HEK293 (cell line): Measurements from ENCODE around the gene EFCAB14.

Experiments
- CTCF ChIA-PET: fragments of 350-600 bp; formaldehyde crosslinking; extraction: SDS; loops from one replicate; lab custom pipeline; 2021; ENCODE audit warnings: antibody characterized with exemption; lab: Yijun Ruan, JAX
- POLR2A ChIA-PET: fragments of 300-600 bp; formaldehyde crosslinking; extraction: SDS; loops from one replicate; lab custom pipeline; 2020; ENCODE audit warnings: antibody characterized with exemption, inconsistent platforms; lab: Yijun Ruan, JAX
- H3K27ac ChIP-seq: fragments of 200-500 bp; sonication (Bioruptor generic); 2 replicates; pipeline ENCODE4 v1.5.1; 2014; ENCODE audit warnings: low read depth, low read length, control low read depth, inconsistent platforms; ENCODE audit errors: extremely low read depth
- H3K36me3 ChIP-seq, 2 experiments: fragments of 200-500 bp in 1 of 2; sonication (Bioruptor generic) in 1 of 2; 1 replicate in 1 of 2; 2 replicates in 1 of 2; pipeline ENCODE4 v1.5.1; 2014 to 2017; ENCODE audit warnings: inconsistent platforms in 2 of 2, low read length in 2 of 2; ENCODE audit not compliant: control insufficient read depth in 2 of 2, insufficient read depth in 1 of 2
- H3K4me1 ChIP-seq: fragments of 200-500 bp; sonication (Bioruptor generic); 2 replicates; pipeline ENCODE4 v1.5.1; 2014; ENCODE audit warnings: mild to moderate bottlenecking, low read length, inconsistent platforms; ENCODE audit not compliant: control insufficient read depth, insufficient read depth
- H3K4me3 ChIP-seq: 2 replicates; pipeline ENCODE4 v1.5.1; 2011; ENCODE audit warnings: low read depth, mild to moderate bottlenecking, control low read depth, low read length, moderate library complexity
- H3K9me3 ChIP-seq: fragments of 200-500 bp; sonication (Bioruptor generic); 2 replicates; pipeline ENCODE4 v1.5.1; 2014; ENCODE audit warnings: low read depth, low read length, inconsistent platforms; ENCODE audit not compliant: control insufficient read depth, insufficient read depth
- HOXC10 ChIP-seq: sonication (generic); formaldehyde crosslinking; IDR thresholded peaks from 2 replicates; pipeline ENCODE4 v1.8.1; 2023; ENCODE audit warnings: mild to moderate bottlenecking, missing genetic modification reagents
- INSM2 ChIP-seq: fragments of 450-650 bp; formaldehyde crosslinking; IDR thresholded peaks from 2 replicates; pipeline ENCODE4 v1.5.1; 2016; ENCODE audit warnings: missing biosample characterization, missing genetic modification characterization
- KLF10 ChIP-seq: fragments of 450-650 bp; IDR thresholded peaks from 2 replicates; pipeline ENCODE4 v1.5.1; 2018; ENCODE audit warnings: missing biosample characterization, mild to moderate bottlenecking, missing genetic modification characterization
- KLF17 ChIP-seq: fragments of 450-650 bp; formaldehyde crosslinking; IDR thresholded peaks from 2 replicates; pipeline ENCODE4 v1.5.1; 2016; ENCODE audit warnings: missing biosample characterization, missing genetic modification characterization
- PATZ1 ChIP-seq: fragments of 450-650 bp; formaldehyde crosslinking; IDR thresholded peaks from 2 replicates; pipeline ENCODE4 v1.5.1; 2016; ENCODE audit warnings: missing biosample characterization, missing genetic modification characterization
- ZBTB1 ChIP-seq: fragments of 450-650 bp; formaldehyde crosslinking; IDR thresholded peaks from 2 replicates; pipeline ENCODE4 v1.5.1; 2016; ENCODE audit warnings: missing biosample characterization, missing genetic modification characterization
- ZBTB48 ChIP-seq: fragments of 450-650 bp; formaldehyde crosslinking; IDR thresholded peaks from 2 replicates; pipeline ENCODE4 v1.5.1; 2016; ENCODE audit warnings: missing biosample characterization, missing genetic modification characterization
- ZEB2 ChIP-seq: fragments of 450-650 bp; formaldehyde crosslinking; IDR thresholded peaks from 2 replicates; pipeline ENCODE4 v1.5.1; 2016; ENCODE audit warnings: missing biosample characterization, missing genetic modification characterization
- ZNF112 ChIP-seq: fragments of 450-650 bp; formaldehyde crosslinking; IDR thresholded peaks from 2 replicates; pipeline ENCODE4 v1.5.0; 2017; ENCODE audit warnings: missing biosample characterization, missing genetic modification characterization
- ZNF155 ChIP-seq: fragments of 450-650 bp; formaldehyde crosslinking; IDR thresholded peaks from 2 replicates; pipeline ENCODE4 v1.5.1; 2016; ENCODE audit warnings: missing biosample characterization, missing genetic modification characterization
- ZNF19 ChIP-seq: fragments of 450-650 bp; formaldehyde crosslinking; IDR thresholded peaks from 2 replicates; pipeline ENCODE4; 2016; ENCODE audit warnings: missing biosample characterization, missing genetic modification characterization, low read depth
- ZNF211 ChIP-seq: fragments of 450-650 bp; formaldehyde crosslinking; IDR thresholded peaks from 2 replicates; pipeline ENCODE4 v1.5.1; 2016; ENCODE audit warnings: low read depth, missing biosample characterization, missing genetic modification characterization
- ZNF214 ChIP-seq: fragments of 450-650 bp; formaldehyde crosslinking; IDR thresholded peaks from 2 replicates; pipeline ENCODE4 v1.5.1; 2017; ENCODE audit warnings: missing biosample characterization, mild to moderate bottlenecking, missing genetic modification characterization, borderline replicate concordance
- ZNF292 ChIP-seq: fragments of 450-650 bp; formaldehyde crosslinking; IDR thresholded peaks from 2 replicates; pipeline ENCODE4 v1.5.1; 2016; ENCODE audit warnings: low read depth, missing biosample characterization, missing genetic modification characterization, borderline replicate concordance
- ZNF571 ChIP-seq: fragments of 450-650 bp; formaldehyde crosslinking; IDR thresholded peaks from 2 replicates; pipeline ENCODE4 v1.5.0; 2017; ENCODE audit warnings: missing biosample characterization, missing genetic modification characterization
- ZNF610 ChIP-seq: fragments of 450-650 bp; formaldehyde crosslinking; IDR thresholded peaks from 2 replicates; pipeline ENCODE4 v1.5.1; 2016; ENCODE audit warnings: missing biosample characterization, missing genetic modification characterization, borderline replicate concordance
- ZNF639 ChIP-seq: fragments of 450-650 bp; formaldehyde crosslinking; IDR thresholded peaks from 2 replicates; pipeline ENCODE4 v1.5.1; 2016; ENCODE audit warnings: missing biosample characterization, missing genetic modification characterization
- ZNF658 ChIP-seq: fragments of 450-650 bp; formaldehyde crosslinking; IDR thresholded peaks from 2 replicates; pipeline ENCODE4; 2016; ENCODE audit warnings: missing biosample characterization, missing genetic modification characterization
- ZNF776 ChIP-seq: fragments of 450-650 bp; formaldehyde crosslinking; IDR thresholded peaks from 2 replicates; pipeline ENCODE4 v1.5.0; 2017; ENCODE audit warnings: missing biosample characterization, missing genetic modification characterization, borderline replicate concordance
- ZNF785 ChIP-seq: fragments of 450-650 bp; formaldehyde crosslinking; IDR thresholded peaks from 2 replicates; pipeline ENCODE4 v1.5.1; 2016; ENCODE audit warnings: missing biosample characterization, missing genetic modification characterization

EFCAB14 gene

GRCh38 chr1:46667782-46668760 is 50.8 kb downstream of the EFCAB14 start, which contains the start of gene ATPAF1 (continued):
- TF ChIP-seq PATZ1 (tag by site-specific recombination) (peak; percentile 58; the same call in 1 of the 2 replicates), KLF10 (tag by site-specific recombination) (peak; percentile 51; the same call in 1 of the 2 replicates)
- TF ChIP-seq, all 188 proteins: peak for 39

- H3K4me1 ChIP-seq = no peaks in the 10 kb centered on the region
- peaks cover 7 to 37% of the 10 kb centered on the region in 2 experiments; a peak in 2 of 3 replicates for H3K36me3 ChIP-seq
- no peak overlapping the region for H3K4me3 ChIP-seq
- ChIA-PET POLR2A (interaction anchor here (3.2 kb wide), 1 partner anchor 62 kb away, joined by 16 read pairs; the partner anchor contains the start of gene MKNK1), CTCF (interaction anchor here (0.5 to 2.5 kb wide), 3 partner anchors 44 to 224 kb away, joined by 3 to 8 read pairs (median 3); no protein-coding TSS in a partner anchor)
- H3K27ac ChIP-seq = no peak overlapping the region
- no peak for TF ChIP-seq ZNF19 (tag by site-specific recombination)
- no peak for TF ChIP-seq ZNF776 (tag by site-specific recombination)
- TF ChIP-seq ZNF155 = no peak
- TF ChIP-seq ZNF658 (tag by site-specific recombination) = no peak
- TF ChIP-seq ZNF292 (tag by site-specific recombination) = no peak
- no peak for TF ChIP-seq ZNF112
- TF ChIP-seq INSM2 (tag by site-specific recombination) = no peak
- no peak for TF ChIP-seq ZEB2 (tag by site-specific recombination)
- no peak for TF ChIP-seq HOXC10
- TF ChIP-seq ZBTB48 (tag by site-specific recombination) = no peak
- TF ChIP-seq ZNF785 (tag by site-specific recombination) = no peak
- TF ChIP-seq ZNF211 (tag by site-specific recombination) = no peak
- TF ChIP-seq ZNF639 = no peak
- TF ChIP-seq ZNF610 = no peak
- TF ChIP-seq KLF17 (tag by site-specific recombination) = no peak
- TF ChIP-seq ZBTB1 (tag by site-specific recombination) = no peak
- no peak for TF ChIP-seq ZNF214 (tag by site-specific recombination)
- no peak for TF ChIP-seq ZNF571 (tag by site-specific recombination)
- no peaks in the 10 kb centered on the region for H3K9me3 ChIP-seq
Measured at GRCh38 chr1:46665983-46666382, 52.9 kb downstream of the EFCAB14 start.
